GM23338 (cell line): Measurements from ENCODE around the gene TEKT5.

Experiments used
- EZH2 ChIP-seq: fragments of 200-600 bp; sonication (generic); IDR thresholded peaks from one replicate; pipeline ENCODE4 v1.8.0; 2017; ENCODE audit warnings: antibody characterized with exemption, mild to moderate bottlenecking, low read depth; ENCODE audit not compliant: unreplicated experiment
- EZH2phosphoT487 ChIP-seq: fragments of 200-600 bp; sonication (generic); IDR thresholded peaks from one replicate; pipeline ENCODE4 v1.8.1; 2018; ENCODE audit warnings: antibody characterized with exemption; ENCODE audit not compliant: unreplicated experiment
- JUNB ChIP-seq: IDR thresholded peaks from one replicate; pipeline ENCODE4 v1.6.1; 2016; ENCODE audit warnings: antibody characterized with exemption; ENCODE audit not compliant: unreplicated experiment
- POLR2AphosphoS5 ChIP-seq: IDR thresholded peaks from 2 replicates; pipeline ENCODE4 v1.6.1; 2016; ENCODE audit warnings: antibody characterized with exemption, low read depth
- TF ChIP-seq, protein P1 (sequence below), 2 experiments: fragments of 200-600 bp in 1 of 2; sonication (generic) in 1 of 2; conservative IDR thresholded peaks; 2 replicates each; pipeline versions ENCODE4 v1.5.1 to v1.6.1; 2016 to 2017; ENCODE audit warnings: antibody characterized with exemption in 2 of 2, low read depth in 2 of 2, mild to moderate bottlenecking in 2 of 2, moderate library complexity in 1 of 2
- TF ChIP-seq, protein P2 (sequence below): IDR thresholded peaks from one replicate; pipeline ENCODE4 v1.6.1; 2018; ENCODE audit warnings: antibody characterized with exemption; ENCODE audit not compliant: unreplicated experiment

GRCh38 chr16:10731790-10732189 is 37.1 kb upstream of the TEKT5 start:
- no peak for TF ChIP-seq EZH2
- TF ChIP-seq, protein P1, sequence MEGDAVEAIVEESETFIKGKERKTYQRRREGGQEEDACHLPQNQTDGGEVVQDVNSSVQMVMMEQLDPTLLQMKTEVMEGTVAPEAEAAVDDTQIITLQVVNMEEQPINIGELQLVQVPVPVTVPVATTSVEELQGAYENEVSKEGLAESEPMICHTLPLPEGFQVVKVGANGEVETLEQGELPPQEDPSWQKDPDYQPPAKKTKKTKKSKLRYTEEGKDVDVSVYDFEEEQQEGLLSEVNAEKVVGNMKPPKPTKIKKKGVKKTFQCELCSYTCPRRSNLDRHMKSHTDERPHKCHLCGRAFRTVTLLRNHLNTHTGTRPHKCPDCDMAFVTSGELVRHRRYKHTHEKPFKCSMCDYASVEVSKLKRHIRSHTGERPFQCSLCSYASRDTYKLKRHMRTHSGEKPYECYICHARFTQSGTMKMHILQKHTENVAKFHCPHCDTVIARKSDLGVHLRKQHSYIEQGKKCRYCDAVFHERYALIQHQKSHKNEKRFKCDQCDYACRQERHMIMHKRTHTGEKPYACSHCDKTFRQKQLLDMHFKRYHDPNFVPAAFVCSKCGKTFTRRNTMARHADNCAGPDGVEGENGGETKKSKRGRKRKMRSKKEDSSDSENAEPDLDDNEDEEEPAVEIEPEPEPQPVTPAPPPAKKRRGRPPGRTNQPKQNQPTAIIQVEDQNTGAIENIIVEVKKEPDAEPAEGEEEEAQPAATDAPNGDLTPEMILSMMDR (conservative IDR thresholded peaks at IDR 0.05; ENCODE audit: low read depth in 2 of 2) = no peak
- TF ChIP-seq, protein P2, sequence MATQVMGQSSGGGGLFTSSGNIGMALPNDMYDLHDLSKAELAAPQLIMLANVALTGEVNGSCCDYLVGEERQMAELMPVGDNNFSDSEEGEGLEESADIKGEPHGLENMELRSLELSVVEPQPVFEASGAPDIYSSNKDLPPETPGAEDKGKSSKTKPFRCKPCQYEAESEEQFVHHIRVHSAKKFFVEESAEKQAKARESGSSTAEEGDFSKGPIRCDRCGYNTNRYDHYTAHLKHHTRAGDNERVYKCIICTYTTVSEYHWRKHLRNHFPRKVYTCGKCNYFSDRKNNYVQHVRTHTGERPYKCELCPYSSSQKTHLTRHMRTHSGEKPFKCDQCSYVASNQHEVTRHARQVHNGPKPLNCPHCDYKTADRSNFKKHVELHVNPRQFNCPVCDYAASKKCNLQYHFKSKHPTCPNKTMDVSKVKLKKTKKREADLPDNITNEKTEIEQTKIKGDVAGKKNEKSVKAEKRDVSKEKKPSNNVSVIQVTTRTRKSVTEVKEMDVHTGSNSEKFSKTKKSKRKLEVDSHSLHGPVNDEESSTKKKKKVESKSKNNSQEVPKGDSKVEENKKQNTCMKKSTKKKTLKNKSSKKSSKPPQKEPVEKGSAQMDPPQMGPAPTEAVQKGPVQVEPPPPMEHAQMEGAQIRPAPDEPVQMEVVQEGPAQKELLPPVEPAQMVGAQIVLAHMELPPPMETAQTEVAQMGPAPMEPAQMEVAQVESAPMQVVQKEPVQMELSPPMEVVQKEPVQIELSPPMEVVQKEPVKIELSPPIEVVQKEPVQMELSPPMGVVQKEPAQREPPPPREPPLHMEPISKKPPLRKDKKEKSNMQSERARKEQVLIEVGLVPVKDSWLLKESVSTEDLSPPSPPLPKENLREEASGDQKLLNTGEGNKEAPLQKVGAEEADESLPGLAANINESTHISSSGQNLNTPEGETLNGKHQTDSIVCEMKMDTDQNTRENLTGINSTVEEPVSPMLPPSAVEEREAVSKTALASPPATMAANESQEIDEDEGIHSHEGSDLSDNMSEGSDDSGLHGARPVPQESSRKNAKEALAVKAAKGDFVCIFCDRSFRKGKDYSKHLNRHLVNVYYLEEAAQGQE = no peak
- no peak for TF ChIP-seq JUNB
- TF ChIP-seq POLR2AphosphoS5 = no peak
- no peak for TF ChIP-seq EZH2phosphoT487
